ENCODE measurements around the gene SELP. TPM values are rescaled to one million over a fixed set of nuclear protein-coding genes. Genes with fewer than 3 reads are reported as not detected.

The SELP gene
- total RNA-seq, 1 experiment from 2014 or later = not detected

DNA sequence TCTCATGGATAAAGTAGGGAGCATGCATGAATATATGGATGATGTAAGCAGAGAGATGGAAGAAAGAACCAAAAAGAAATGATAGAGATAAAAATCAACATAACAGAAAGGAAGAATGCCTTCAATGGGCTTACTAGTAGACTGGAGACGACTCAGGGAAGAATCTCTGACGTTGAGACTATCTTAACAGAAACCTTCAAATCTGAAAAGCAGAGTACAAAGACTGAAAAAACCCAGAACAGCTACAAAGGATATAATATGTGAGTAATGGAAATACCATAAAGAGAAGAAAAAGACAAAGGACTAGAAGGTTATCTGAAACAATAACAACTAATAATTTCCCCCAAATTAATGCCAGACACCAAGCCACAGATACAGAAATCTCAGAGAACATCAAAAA lies 18.3 kb upstream of the SELP start:
- no peak overlapping the region for H3K4ac ChIP-seq (ENCODE audit: low read depth, low read length)
- Mint-ChIP-seq H3K4me1 (peaks cover 5 to 10% of the 10 kb centered on the region in 2 experiments; a peak in 3 of 4 replicates), H3K4me3 (no peak overlapping the region), H3K27ac (no peak overlapping the region), H3K27me3 (ENCODE audit: low read depth) (no peaks in the 10 kb centered on the region; the same call in 1 of the 2 replicates), H3K36me3 (ENCODE audit: insufficient read depth in 1 of 3, low read depth in 3 of 3) (no peaks in the 10 kb centered on the region), H3K9me3 (no peaks in the 10 kb centered on the region)
- no peaks in the 10 kb centered on the region for H3K23me2 ChIP-seq (ENCODE audit: insufficient read length, low read depth, low read length, poor library complexity, severe bottlenecking)
- H3K27me3 ChIP-seq (ENCODE audit: insufficient read depth, low read length) = no peaks in the 10 kb centered on the region
- no peaks in the 10 kb centered on the region for H3K79me2 ChIP-seq (ENCODE audit: insufficient read depth, low read length)
- H3K27ac ChIP-seq (ENCODE audit: insufficient read length, low read depth, low read length) = no peak overlapping the region
- no peak overlapping the region for H3K18ac ChIP-seq (ENCODE audit: insufficient read length, low read depth, low read length)
- H3K56ac ChIP-seq (ENCODE audit: insufficient read length, low read depth, low read length) = no peak overlapping the region
- WGBS (ENCODE audit: extremely low coverage, insufficient read length, low lambda C conversion rate) = no CpG with 5 or more reads among the region's 2 CpGs
- H2AFZ ChIP-seq (ENCODE audit: low read length) = no peak overlapping the region
- no peak overlapping the region for H3K23ac ChIP-seq (ENCODE audit: insufficient read length, low read depth, low read length)
- H3K9ac ChIP-seq (ENCODE audit: extremely low read depth, insufficient read length, low read length) = no peak overlapping the region
- no peak overlapping the region for H4K91ac ChIP-seq (ENCODE audit: insufficient read length, low read depth, low read length)
- H3K4me1 ChIP-seq (ENCODE audit: insufficient read depth, low read length) = no peaks in the 10 kb centered on the region
- no peak overlapping the region for H4K8ac ChIP-seq (replicated peaks; ENCODE audit: insufficient read length, low read depth, low read length)
- H3K79me1 ChIP-seq (ENCODE audit: insufficient read depth, low read depth, low read length, poor library complexity, severe bottlenecking) = no peaks in the 10 kb centered on the region
- no peak overlapping the region for H2BK12ac ChIP-seq (ENCODE audit: insufficient read length, low read depth, low read length)
- no peak overlapping the region for H2BK120ac ChIP-seq (ENCODE audit: low read depth, low read length, poor library complexity, severe bottlenecking)
- no peak for DNase-seq
- TF ChIP-seq, protein P1, sequence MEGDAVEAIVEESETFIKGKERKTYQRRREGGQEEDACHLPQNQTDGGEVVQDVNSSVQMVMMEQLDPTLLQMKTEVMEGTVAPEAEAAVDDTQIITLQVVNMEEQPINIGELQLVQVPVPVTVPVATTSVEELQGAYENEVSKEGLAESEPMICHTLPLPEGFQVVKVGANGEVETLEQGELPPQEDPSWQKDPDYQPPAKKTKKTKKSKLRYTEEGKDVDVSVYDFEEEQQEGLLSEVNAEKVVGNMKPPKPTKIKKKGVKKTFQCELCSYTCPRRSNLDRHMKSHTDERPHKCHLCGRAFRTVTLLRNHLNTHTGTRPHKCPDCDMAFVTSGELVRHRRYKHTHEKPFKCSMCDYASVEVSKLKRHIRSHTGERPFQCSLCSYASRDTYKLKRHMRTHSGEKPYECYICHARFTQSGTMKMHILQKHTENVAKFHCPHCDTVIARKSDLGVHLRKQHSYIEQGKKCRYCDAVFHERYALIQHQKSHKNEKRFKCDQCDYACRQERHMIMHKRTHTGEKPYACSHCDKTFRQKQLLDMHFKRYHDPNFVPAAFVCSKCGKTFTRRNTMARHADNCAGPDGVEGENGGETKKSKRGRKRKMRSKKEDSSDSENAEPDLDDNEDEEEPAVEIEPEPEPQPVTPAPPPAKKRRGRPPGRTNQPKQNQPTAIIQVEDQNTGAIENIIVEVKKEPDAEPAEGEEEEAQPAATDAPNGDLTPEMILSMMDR (conservative IDR thresholded peaks at IDR 0.05) = no peak
- no peak overlapping the region for H3T11ph ChIP-seq (ENCODE audit: low read length)
- H3K14ac ChIP-seq (ENCODE audit: insufficient read depth, low read length) = no peak overlapping the region
- no peak overlapping the region for H2AK5ac ChIP-seq (ENCODE audit: insufficient read length, low read length)
- H2BK5ac ChIP-seq (ENCODE audit: insufficient read length, low read length) = no peak overlapping the region
- H2BK20ac ChIP-seq (ENCODE audit: low read depth, low read length, poor library complexity, severe bottlenecking) = no peak overlapping the region
- H4K20me1 ChIP-seq (ENCODE audit: control insufficient read depth, insufficient read depth, insufficient read length) = no peaks in the 10 kb centered on the region
- H3K4me2 ChIP-seq (ENCODE audit: insufficient read depth, insufficient read length, low read length) = no peak overlapping the region
- no peak overlapping the region for H2BK15ac ChIP-seq (ENCODE audit: low read depth, low read length)
- H3K9me3 ChIP-seq (ENCODE audit: control insufficient read depth, low read depth, low read length) = no peaks in the 10 kb centered on the region
- no peak overlapping the region for H4K5ac ChIP-seq (ENCODE audit: insufficient read length, low read depth, low read length)

Data from H9 (cell line).